ENCODE measurements around the gene TMEM86B.

GRCh38 chr19:55266840-55267239 is 38.3 kb upstream of the TMEM86B start:
- TF ChIP-seq POLR2AphosphoS5 (IDR thresholded peaks at IDR 0.05; ENCODE audit: insufficient read depth in 1 of 2, low read depth in 1 of 2) = no peak
- no peak for TF ChIP-seq CTCF (IDR thresholded peaks at IDR 0.05)

Measured in vagina (tissue), 2 donors.